Measurements from ENCODE around the gene RRAGD.

The RRAGD gene

DNA sequence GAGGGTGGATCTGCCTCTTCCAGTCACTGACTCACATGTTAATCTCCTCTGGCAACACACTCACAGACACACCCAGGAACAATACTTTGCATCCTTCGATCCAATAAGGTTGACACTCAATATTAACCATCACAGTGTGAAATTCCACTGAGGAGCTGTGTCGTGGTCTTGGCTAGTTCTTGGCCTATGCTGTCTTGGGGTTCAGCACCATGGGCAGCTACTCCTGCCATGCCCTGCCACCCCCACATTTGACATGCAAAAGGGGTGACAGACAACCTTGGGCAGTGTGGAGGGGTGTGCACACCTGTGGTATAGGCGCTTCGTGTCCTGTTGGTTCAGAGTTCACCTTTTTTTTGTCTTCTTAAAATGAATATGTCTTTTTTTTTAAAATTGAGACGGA lies 46.6 kb upstream of the RRAGD start:
- Histone ChIP-seq H3K27ac (ENCODE audit: low read depth, low read length) (no peak overlapping the region), H3K4me2 (ENCODE audit: low read depth, low read length, poor library complexity, severe bottlenecking) (no peak overlapping the region), H3K9me2 (replicated peaks; ENCODE audit: insufficient read depth, low read length) (no peaks in the 10 kb centered on the region), H3K9me3 (ENCODE audit: insufficient read depth, low read length) (no peaks in the 10 kb centered on the region), H3K9ac (ENCODE audit: low read length) (no peak overlapping the region), H3K4me3 (ENCODE audit: insufficient read depth, low read length, poor library complexity, severe bottlenecking) (no peak overlapping the region), H2AFZ (ENCODE audit: low read depth, low read length, severe bottlenecking) (no peak overlapping the region), H3K27me3 (ENCODE audit: low read length) (no peaks in the 10 kb centered on the region), H4K20me1 (ENCODE audit: low read depth, low read length) (no peaks in the 10 kb centered on the region), H3K79me2 (ENCODE audit: insufficient read depth, low read length) (no peaks in the 10 kb centered on the region), H3K36me3 (ENCODE audit: low read length) (no peaks in the 10 kb centered on the region), H3F3A (ENCODE audit: insufficient read depth) (no peaks in the 10 kb centered on the region)
- TF ChIP-seq, protein P1, sequence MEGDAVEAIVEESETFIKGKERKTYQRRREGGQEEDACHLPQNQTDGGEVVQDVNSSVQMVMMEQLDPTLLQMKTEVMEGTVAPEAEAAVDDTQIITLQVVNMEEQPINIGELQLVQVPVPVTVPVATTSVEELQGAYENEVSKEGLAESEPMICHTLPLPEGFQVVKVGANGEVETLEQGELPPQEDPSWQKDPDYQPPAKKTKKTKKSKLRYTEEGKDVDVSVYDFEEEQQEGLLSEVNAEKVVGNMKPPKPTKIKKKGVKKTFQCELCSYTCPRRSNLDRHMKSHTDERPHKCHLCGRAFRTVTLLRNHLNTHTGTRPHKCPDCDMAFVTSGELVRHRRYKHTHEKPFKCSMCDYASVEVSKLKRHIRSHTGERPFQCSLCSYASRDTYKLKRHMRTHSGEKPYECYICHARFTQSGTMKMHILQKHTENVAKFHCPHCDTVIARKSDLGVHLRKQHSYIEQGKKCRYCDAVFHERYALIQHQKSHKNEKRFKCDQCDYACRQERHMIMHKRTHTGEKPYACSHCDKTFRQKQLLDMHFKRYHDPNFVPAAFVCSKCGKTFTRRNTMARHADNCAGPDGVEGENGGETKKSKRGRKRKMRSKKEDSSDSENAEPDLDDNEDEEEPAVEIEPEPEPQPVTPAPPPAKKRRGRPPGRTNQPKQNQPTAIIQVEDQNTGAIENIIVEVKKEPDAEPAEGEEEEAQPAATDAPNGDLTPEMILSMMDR (IDR thresholded peaks at IDR 0.05; ENCODE audit: insufficient read depth, low read length, poor library complexity, severe bottlenecking), result no peak
- no peak for TF ChIP-seq EZH2phosphoT487 (conservative IDR thresholded peaks at IDR 0.05; ENCODE audit: low read length)

DNA sequence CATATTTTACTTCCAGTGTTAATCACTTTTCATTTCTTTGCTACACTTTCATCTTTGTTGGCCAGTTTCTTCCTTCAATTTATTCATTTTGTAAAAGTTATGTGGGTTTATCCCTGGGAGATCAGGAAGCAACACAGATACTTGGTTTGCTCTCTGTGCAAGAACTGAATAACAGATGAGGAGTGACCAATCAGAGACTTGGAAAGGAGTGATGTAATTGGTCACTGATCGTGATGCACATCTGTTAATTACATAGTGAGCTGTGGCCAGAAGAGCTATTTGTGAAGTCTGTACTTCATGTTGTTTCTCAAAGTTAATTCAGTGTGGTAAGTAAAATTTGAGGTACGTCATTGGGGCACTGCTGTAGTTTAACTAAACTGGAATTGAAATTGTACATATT lies 42.2 kb upstream of the RRAGD start:
- Histone ChIP-seq H3K27ac (ENCODE audit: low read depth, low read length) (no peak overlapping the region), H3K27me3 (ENCODE audit: low read length) (no peaks in the 10 kb centered on the region), H2AFZ (ENCODE audit: low read depth, low read length, severe bottlenecking) (no peak overlapping the region), H3K4me3 (ENCODE audit: insufficient read depth, low read length, poor library complexity, severe bottlenecking) (no peak overlapping the region), H3K9ac (ENCODE audit: low read length) (no peak overlapping the region), H3K79me2 (ENCODE audit: insufficient read depth, low read length) (no peaks in the 10 kb centered on the region), H3K9me2 (replicated peaks; ENCODE audit: insufficient read depth, low read length) (no peaks in the 10 kb centered on the region), H4K20me1 (ENCODE audit: low read depth, low read length) (no peaks in the 10 kb centered on the region), H3K9me3 (ENCODE audit: insufficient read depth, low read length) (no peaks in the 10 kb centered on the region), H3F3A (ENCODE audit: insufficient read depth) (no peaks in the 10 kb centered on the region), H3K4me2 (ENCODE audit: low read depth, low read length, poor library complexity, severe bottlenecking) (no peak overlapping the region), H3K36me3 (ENCODE audit: low read length) (no peaks in the 10 kb centered on the region)
- TF ChIP-seq EZH2phosphoT487 (conservative IDR thresholded peaks at IDR 0.05; ENCODE audit: low read length), result no peak
- TF ChIP-seq, protein P1 (IDR thresholded peaks at IDR 0.05; ENCODE audit: insufficient read depth, low read length, poor library complexity, severe bottlenecking), result no peak

DNA sequence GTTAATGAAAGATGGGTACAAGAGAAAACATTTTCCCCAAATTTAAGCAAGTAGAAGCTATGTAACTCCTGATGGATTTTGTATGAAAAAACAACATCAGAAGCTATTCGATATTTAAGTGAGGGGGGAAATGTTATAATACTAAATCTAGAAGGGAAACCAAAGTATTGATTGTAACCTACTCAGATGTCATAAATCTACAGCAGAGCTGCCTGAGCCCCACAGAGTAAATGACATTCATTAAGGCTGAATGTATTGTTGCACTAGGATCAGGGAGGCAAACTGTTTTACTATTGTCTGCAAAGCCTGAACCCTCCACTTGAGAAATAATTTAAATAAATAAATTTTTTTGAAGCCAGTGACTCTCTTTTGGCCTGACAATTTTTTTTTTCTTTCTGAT lies 40.2 kb upstream of the RRAGD start:
- H3K9me2 ChIP-seq (replicated peaks; ENCODE audit: insufficient read depth, low read length), result no peaks in the 10 kb centered on the region
- no peak overlapping the region for H2AFZ ChIP-seq (ENCODE audit: low read depth, low read length, severe bottlenecking)
- H3K27me3 ChIP-seq (ENCODE audit: low read length), result no peaks in the 10 kb centered on the region
- no peaks in the 10 kb centered on the region for H3K79me2 ChIP-seq (ENCODE audit: insufficient read depth, low read length)
- H4K20me1 ChIP-seq (ENCODE audit: low read depth, low read length), result no peaks in the 10 kb centered on the region
- H3K9ac ChIP-seq (ENCODE audit: low read length), result no peak overlapping the region
- no peak overlapping the region for H3K4me2 ChIP-seq (ENCODE audit: low read depth, low read length, poor library complexity, severe bottlenecking)
- no peaks in the 10 kb centered on the region for H3K9me3 ChIP-seq (ENCODE audit: insufficient read depth, low read length)
- H3F3A ChIP-seq (ENCODE audit: insufficient read depth), result no peaks in the 10 kb centered on the region
- H3K36me3 ChIP-seq (ENCODE audit: low read length), result no peaks in the 10 kb centered on the region
- H3K27ac ChIP-seq (ENCODE audit: low read depth, low read length), result no peak overlapping the region
- no peak overlapping the region for H3K4me3 ChIP-seq (ENCODE audit: insufficient read depth, low read length, poor library complexity, severe bottlenecking)
- TF ChIP-seq, protein P1 (IDR thresholded peaks at IDR 0.05; ENCODE audit: insufficient read depth, low read length, poor library complexity, severe bottlenecking), result no peak

DNA sequence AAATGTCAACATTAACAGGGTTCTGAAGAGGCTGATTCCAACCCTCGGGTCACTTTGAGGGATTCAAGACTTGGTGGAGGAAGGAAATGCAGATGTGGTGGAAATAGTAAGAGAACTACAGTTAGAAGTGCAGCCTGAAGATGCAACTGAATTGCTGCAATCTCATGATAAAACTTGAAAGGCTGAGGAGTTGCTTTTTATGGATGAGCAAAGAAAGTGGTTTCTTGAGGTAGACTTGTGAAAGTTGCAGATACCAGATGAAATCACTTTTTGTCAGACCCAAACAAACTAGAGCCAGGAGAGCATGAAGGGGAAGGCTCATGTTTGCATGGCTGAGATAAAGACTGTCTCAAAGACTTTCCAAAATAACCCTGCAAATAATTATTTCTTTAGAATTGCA lies 37.1 kb upstream of the RRAGD start:
- TF ChIP-seq, protein P1 (IDR thresholded peaks at IDR 0.05; ENCODE audit: insufficient read depth, low read length, poor library complexity, severe bottlenecking), result no peak
- TF ChIP-seq EZH2phosphoT487 (conservative IDR thresholded peaks at IDR 0.05; ENCODE audit: low read length), result no peak
- H3K9me3 ChIP-seq (ENCODE audit: insufficient read depth, low read length), result no peaks in the 10 kb centered on the region
- H2AFZ ChIP-seq (ENCODE audit: low read depth, low read length, severe bottlenecking), result no peak overlapping the region
- no peak overlapping the region for H3K27ac ChIP-seq (ENCODE audit: low read depth, low read length)
- H3K4me3 ChIP-seq (ENCODE audit: insufficient read depth, low read length, poor library complexity, severe bottlenecking), result no peak overlapping the region
- H3K36me3 ChIP-seq (ENCODE audit: low read length), result no peaks in the 10 kb centered on the region
- H3K9me2 ChIP-seq (replicated peaks; ENCODE audit: insufficient read depth, low read length), result no peaks in the 10 kb centered on the region
- H3K27me3 ChIP-seq (ENCODE audit: low read length), result no peaks in the 10 kb centered on the region
- no peaks in the 10 kb centered on the region for H3K79me2 ChIP-seq (ENCODE audit: insufficient read depth, low read length)
- no peaks in the 10 kb centered on the region for H4K20me1 ChIP-seq (ENCODE audit: low read depth, low read length)
- H3K4me2 ChIP-seq (ENCODE audit: low read depth, low read length, poor library complexity, severe bottlenecking), result no peak overlapping the region
- no peak overlapping the region for H3K9ac ChIP-seq (ENCODE audit: low read length)
- H3F3A ChIP-seq (ENCODE audit: insufficient read depth), result no peaks in the 10 kb centered on the region
